Transverse colon (tissue), 4 donors: Measurements from ENCODE around the gene PATE1.

Source experiments
- POLR2AphosphoS5 ChIP-seq, 3 donors: sonication (generic); formaldehyde crosslinking; IDR thresholded peaks; one replicate each; pipeline ENCODE4 v1.6.1; 2016; ENCODE audit warnings: antibody characterized with exemption in 3 of 3
- TF ChIP-seq, protein P1 (sequence below), 5 experiments: fragments of 200-600 bp in 3 of 5; fragments of 450-650 bp in 2 of 5; sonication (generic) in 3 of 5; IDR thresholded peaks; 1 replicate in 2 of 5; 2 replicates in 3 of 5; pipeline ENCODE4 v1.5.1; 2016 to 2017; ENCODE audit warnings: antibody characterized with exemption in 5 of 5, inconsistent platforms in 3 of 5, mild to moderate bottlenecking in 2 of 5, moderate library complexity in 1 of 5

DNA sequence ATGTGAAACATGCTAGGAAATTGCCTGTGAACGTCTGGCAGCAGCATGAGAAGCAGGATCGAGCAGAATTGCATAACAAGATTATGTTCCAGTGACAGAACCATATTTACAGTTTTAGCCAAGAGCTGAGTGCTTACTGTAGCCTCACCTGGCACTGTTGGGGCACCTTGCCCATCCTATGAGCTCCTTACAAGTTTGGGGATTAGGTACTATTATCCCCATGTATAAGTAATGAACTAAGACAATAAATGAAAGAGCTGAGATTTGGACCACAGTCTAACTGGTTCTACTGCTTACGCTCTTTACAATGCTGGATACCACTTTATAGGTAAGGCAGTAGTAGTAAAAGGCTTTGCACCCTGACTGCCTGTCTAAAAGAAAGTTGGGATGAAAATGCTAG, 17.1 kb upstream of the PATE1 start:
- TF ChIP-seq, protein P1, sequence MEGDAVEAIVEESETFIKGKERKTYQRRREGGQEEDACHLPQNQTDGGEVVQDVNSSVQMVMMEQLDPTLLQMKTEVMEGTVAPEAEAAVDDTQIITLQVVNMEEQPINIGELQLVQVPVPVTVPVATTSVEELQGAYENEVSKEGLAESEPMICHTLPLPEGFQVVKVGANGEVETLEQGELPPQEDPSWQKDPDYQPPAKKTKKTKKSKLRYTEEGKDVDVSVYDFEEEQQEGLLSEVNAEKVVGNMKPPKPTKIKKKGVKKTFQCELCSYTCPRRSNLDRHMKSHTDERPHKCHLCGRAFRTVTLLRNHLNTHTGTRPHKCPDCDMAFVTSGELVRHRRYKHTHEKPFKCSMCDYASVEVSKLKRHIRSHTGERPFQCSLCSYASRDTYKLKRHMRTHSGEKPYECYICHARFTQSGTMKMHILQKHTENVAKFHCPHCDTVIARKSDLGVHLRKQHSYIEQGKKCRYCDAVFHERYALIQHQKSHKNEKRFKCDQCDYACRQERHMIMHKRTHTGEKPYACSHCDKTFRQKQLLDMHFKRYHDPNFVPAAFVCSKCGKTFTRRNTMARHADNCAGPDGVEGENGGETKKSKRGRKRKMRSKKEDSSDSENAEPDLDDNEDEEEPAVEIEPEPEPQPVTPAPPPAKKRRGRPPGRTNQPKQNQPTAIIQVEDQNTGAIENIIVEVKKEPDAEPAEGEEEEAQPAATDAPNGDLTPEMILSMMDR (IDR thresholded peaks at IDR 0.05) = no peak
- TF ChIP-seq POLR2AphosphoS5 (IDR thresholded peaks at IDR 0.05) = no peak
